Measurements from ENCODE around the gene ATP2B1. TPM values are rescaled to one million over a fixed set of nuclear protein-coding genes. Genes with fewer than 3 reads are reported as not detected.

ATP2B1 gene
- total and polyA plus RNA-seq, 2 donors (not counting 3 experiments of a cell fraction or from before 2014, with no cell fraction given): 6.4 to 28.0 TPM

GRCh38 chr12:89704457-89704856, 4.2 kb downstream of the ATP2B1 start:
- no peaks in the 10 kb centered on the region for H3K27me3 ChIP-seq (ENCODE audit: control insufficient read depth in 2 of 2, insufficient read depth in 2 of 2, low read length in 2 of 2)
- intact Hi-C loops (cut with micrococcal nuclease): no loop called here

GRCh38 chr12:89703768-89704167, 4.9 kb downstream of the ATP2B1 start:
- POLR2A ChIA-PET: no interaction called here
- no peak for DNase-seq (ENCODE audit: low read depth, low spot score)

More at GRCh38 chr12:89704457-89704856, 4.2 kb downstream of the ATP2B1 start:
- Histone ChIP-seq H3K9ac (replicated peaks; ENCODE audit: extremely low read depth, insufficient read depth, low read length) (no peak overlapping the region), H3K79me2 (ENCODE audit: control insufficient read depth, insufficient read depth, low read length) (peaks cover 25% of the 10 kb centered on the region), H2AFZ (ENCODE audit: low read depth, low read length) (no peak overlapping the region), H4K20me1 (replicated peaks; ENCODE audit: control insufficient read depth, extremely low read depth, insufficient read depth, low read length) (peaks cover 2% of the 10 kb centered on the region), H3K4me2 (ENCODE audit: insufficient read depth, low read length) (no peak overlapping the region), H3K4me3 (replicated peaks in 1 of 3; ENCODE audit: insufficient read depth in 1 of 3, low read depth in 1 of 3, low read length in 3 of 3) (no peak overlapping the region), H3K9me3 (replicated peaks; ENCODE audit: control insufficient read depth, insufficient read depth, low read length) (no peaks in the 10 kb centered on the region), H3K27ac (ENCODE audit: insufficient read depth, low read depth, low read length) (no peak overlapping the region), H3K4me1 (ENCODE audit: control insufficient read depth, extremely low read depth, insufficient read depth, low read length) (peaks cover 9% of the 10 kb centered on the region), H3K36me3 (ENCODE audit: control insufficient read depth in 2 of 2, extremely low read depth in 1 of 2, insufficient read depth in 2 of 2, low read length in 2 of 2) (no peaks in the 10 kb centered on the region), H3K9me1 (replicated peaks; ENCODE audit: control insufficient read depth, extremely low read depth, insufficient read depth, low read length) (no peaks in the 10 kb centered on the region)
- ChIA-PET POLR2A (no interaction called here), CTCF (no interaction called here)
- no peak for FAIRE-seq
- dilution Hi-C loops (cut with MboI; ENCODE audit: extremely low pct_ligation_motif_present, low sequenced_read_pairs): no loop called here
- no TSS peak for BruUV-seq (replicated peaks)
- TF ChIP-seq GATA2 (IDR thresholded peaks at IDR 0.05; ENCODE audit: insufficient read depth, insufficient read length, low read depth, low read length) (no peak), POLR2AphosphoS5 (IDR thresholded peaks at IDR 0.05; ENCODE audit: insufficient read depth, low read depth, low read length) (no peak), EZH2 (IDR thresholded peaks at IDR 0.05; ENCODE audit: borderline replicate concordance, low read depth, low read length, severe bottlenecking) (no peak), MAX (IDR thresholded peaks at IDR 0.05; ENCODE audit: insufficient read depth, insufficient read length) (no peak), JUN (IDR thresholded peaks at IDR 0.05; ENCODE audit: borderline replicate concordance, insufficient read depth, insufficient read length, low read depth) (no peak), POLR2A (IDR thresholded peaks at IDR 0.05; ENCODE audit: low read depth, low read length) (no peak)
- DNase-seq (ENCODE audit: low read depth, low spot score): no peak

More at GRCh38 chr12:89703768-89704167, 4.9 kb downstream of the ATP2B1 start:
- Histone ChIP-seq H3K36me3 (ENCODE audit: control insufficient read depth in 2 of 2, extremely low read depth in 1 of 2, insufficient read depth in 2 of 2, low read length in 2 of 2) (no peaks in the 10 kb centered on the region), H3K9me3 (replicated peaks; ENCODE audit: control insufficient read depth, insufficient read depth, low read length) (no peaks in the 10 kb centered on the region), H4K20me1 (replicated peaks; ENCODE audit: control insufficient read depth, extremely low read depth, insufficient read depth, low read length) (peaks cover 2% of the 10 kb centered on the region), H3K4me2 (ENCODE audit: insufficient read depth, low read length) (no peak overlapping the region), H2AFZ (ENCODE audit: low read depth, low read length) (no peak overlapping the region), H3K27ac (ENCODE audit: insufficient read depth, low read depth, low read length) (no peak overlapping the region), H3K9ac (replicated peaks; ENCODE audit: extremely low read depth, insufficient read depth, low read length) (no peak overlapping the region), H3K27me3 (ENCODE audit: control insufficient read depth in 2 of 2, insufficient read depth in 2 of 2, low read length in 2 of 2) (no peaks in the 10 kb centered on the region), H3K79me2 (ENCODE audit: control insufficient read depth, insufficient read depth, low read length) (peaks cover 25% of the 10 kb centered on the region), H3K9me1 (replicated peaks; ENCODE audit: control insufficient read depth, extremely low read depth, insufficient read depth, low read length) (peaks cover 3% of the 10 kb centered on the region), H3K4me3 (replicated peaks in 1 of 3; ENCODE audit: insufficient read depth in 1 of 3, low read depth in 1 of 3, low read length in 3 of 3) (no peak overlapping the region), H3K4me1 (ENCODE audit: control insufficient read depth, extremely low read depth, insufficient read depth, low read length) (peaks cover 9% of the 10 kb centered on the region)
- dilution Hi-C loops (cut with MboI; ENCODE audit: extremely low pct_ligation_motif_present, low sequenced_read_pairs) (no loop called here), intact Hi-C loops (cut with micrococcal nuclease) (no loop called here)
- no TSS peak for BruUV-seq (replicated peaks)
- CTCF ChIA-PET: no interaction called here
- no peak for TF ChIP-seq POLR2AphosphoS5 (IDR thresholded peaks at IDR 0.05; ENCODE audit: insufficient read depth, low read depth, low read length)
- no peak for TF ChIP-seq FOS (IDR thresholded peaks at IDR 0.05; ENCODE audit: borderline replicate concordance, insufficient read depth, low read length)
- no peak for TF ChIP-seq MYC (IDR thresholded peaks at IDR 0.05; ENCODE audit: low read depth, low read length)
- no peak for TF ChIP-seq MAX (IDR thresholded peaks at IDR 0.05; ENCODE audit: insufficient read depth, insufficient read length)
- TF ChIP-seq CTCF (IDR thresholded peaks at IDR 0.05; ENCODE audit: extremely low read depth in 1 of 2, insufficient read depth in 1 of 2, low read depth in 1 of 2, low read length in 2 of 2): no peak
- no peak for TF ChIP-seq JUN (IDR thresholded peaks at IDR 0.05; ENCODE audit: borderline replicate concordance, insufficient read depth, insufficient read length, low read depth)
- no peak for TF ChIP-seq POLR2A (IDR thresholded peaks at IDR 0.05; ENCODE audit: low read depth, low read length)
- TF ChIP-seq EZH2 (IDR thresholded peaks at IDR 0.05; ENCODE audit: borderline replicate concordance, low read depth, low read length, severe bottlenecking): no peak
- TF ChIP-seq GATA2 (IDR thresholded peaks at IDR 0.05; ENCODE audit: insufficient read depth, insufficient read length, low read depth, low read length): no peak
- no peak for FAIRE-seq

All from endothelial cell of umbilical vein (primary cell).